ENCODE results near the gene ANKMY1.
A peak's percentile ranks its signal among the peaks of the same experiment; 100 is the strongest.

The ANKMY1 gene, protein sequence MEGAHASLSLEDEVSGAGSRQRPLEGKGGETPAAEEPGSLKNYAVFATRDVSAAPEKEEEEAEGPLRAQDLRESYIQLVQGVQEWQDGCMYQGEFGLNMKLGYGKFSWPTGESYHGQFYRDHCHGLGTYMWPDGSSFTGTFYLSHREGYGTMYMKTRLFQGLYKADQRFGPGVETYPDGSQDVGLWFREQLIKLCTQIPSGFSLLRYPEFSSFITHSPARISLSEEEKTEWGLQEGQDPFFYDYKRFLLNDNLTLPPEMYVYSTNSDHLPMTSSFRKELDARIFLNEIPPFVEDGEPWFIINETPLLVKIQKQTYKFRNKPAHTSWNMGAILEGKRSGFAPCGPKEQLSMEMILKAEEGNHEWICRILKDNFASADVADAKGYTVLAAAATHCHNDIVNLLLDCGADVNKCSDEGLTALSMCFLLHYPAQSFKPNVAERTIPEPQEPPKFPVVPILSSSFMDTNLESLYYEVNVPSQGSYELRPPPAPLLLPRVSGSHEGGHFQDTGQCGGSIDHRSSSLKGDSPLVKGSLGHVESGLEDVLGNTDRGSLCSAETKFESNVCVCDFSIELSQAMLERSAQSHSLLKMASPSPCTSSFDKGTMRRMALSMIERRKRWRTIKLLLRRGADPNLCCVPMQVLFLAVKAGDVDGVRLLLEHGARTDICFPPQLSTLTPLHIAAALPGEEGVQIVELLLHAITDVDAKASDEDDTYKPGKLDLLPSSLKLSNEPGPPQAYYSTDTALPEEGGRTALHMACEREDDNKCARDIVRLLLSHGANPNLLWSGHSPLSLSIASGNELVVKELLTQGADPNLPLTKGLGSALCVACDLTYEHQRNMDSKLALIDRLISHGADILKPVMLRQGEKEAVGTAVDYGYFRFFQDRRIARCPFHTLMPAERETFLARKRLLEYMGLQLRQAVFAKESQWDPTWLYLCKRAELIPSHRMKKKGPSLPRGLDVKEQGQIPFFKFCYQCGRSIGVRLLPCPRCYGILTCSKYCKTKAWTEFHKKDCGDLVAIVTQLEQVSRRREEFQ

GRCh38 chr2:240557808-240558207 is at the start of gene ANKMY1:
TSS of gene ANKMY1 (minus strand) at chr2:240557988. CDS start at chr2:240557335, 653 bp downstream.
- ATAC-seq, result peak in 1 of 2 donors; percentile 18

- no peak for ATAC-seq
These were observed 48.3 kb upstream of the ANKMY1 start for GRCh38 chr2:240605867-240606743.

GRCh38 chr2:240604939-240605716 is 47.3 kb upstream of the ANKMY1 start:
- no peak for ATAC-seq

- no peak for ATAC-seq
These were observed 46.6 kb upstream of the ANKMY1 start for GRCh38 chr2:240604291-240604938.

- no peak for ATAC-seq
These were observed 46.1 kb upstream of the ANKMY1 start for GRCh38 chr2:240603846-240604245.

- no peak for ATAC-seq
These were observed 45.5 kb upstream of the ANKMY1 start for GRCh38 chr2:240603081-240603835.

GRCh38 chr2:240602266-240603050 is 44.7 kb upstream of the ANKMY1 start:
- ATAC-seq, result no peak

- no peak for ATAC-seq
These were observed 44.0 kb upstream of the ANKMY1 start for GRCh38 chr2:240601831-240602160.

DNA sequence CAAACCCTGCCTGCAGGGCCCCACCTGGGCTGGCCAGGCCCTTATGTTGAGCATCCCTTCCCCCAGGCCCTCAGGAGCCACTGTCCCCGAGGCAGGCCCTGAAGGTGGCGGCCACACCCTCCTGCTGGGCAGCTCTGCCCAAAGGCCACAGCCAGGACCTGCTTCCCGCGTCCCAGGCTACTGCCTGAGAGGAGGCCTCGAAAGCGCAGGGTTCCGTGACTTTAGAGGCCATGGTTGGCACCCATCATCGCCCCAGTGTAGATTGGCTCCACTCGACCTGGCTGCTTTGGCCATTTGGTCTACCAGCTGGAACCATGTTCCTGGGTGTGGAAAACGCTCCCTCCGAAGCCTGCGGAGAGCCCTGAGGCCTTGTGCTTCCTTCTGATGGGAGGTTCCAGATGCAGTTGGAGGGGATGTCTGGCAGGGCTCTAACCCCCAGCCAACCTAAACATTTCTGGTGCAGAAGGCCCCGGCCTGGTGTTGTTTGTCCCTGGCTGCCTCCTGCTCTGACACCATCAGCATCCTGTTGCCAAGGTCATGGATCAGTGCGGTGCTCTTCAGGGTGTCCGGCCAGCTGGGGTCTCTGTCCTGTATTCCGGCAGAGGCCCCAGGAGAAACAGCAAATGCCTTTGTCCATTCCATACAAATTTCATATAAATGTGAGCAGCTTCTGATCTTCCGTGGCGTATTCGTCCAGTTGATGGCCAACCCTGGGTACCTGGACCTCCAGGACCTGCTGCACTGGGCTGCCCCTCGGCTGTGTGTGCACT is 43.5 kb upstream of the ANKMY1 start:
- ATAC-seq, result no peak

DNA sequence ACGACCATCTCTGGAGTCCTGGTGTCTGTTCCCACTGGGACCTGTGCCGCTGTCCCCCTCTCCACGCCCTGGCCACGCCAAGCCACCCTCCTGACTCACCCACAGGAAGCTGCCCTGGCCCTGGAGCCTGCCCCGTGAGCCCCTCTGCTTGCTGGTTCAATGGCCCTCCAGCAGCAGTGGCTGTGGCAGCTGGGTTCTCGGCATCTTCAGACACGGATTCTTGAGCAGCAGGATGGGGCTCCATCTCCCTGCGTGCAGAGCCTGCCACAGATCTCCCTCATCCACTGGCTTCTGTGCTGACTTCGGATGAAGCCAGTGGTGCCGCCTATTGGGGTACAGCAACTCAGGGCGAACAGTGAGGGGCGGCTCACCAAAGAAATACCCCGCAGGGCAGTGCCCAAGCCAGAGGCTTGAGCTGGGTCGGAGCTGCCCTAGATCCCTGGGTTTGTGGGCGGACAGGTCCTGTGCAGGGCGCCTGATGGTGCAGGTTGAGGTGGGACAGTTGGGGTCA is 42.7 kb upstream of the ANKMY1 start:
- ATAC-seq, result no peak

DNA sequence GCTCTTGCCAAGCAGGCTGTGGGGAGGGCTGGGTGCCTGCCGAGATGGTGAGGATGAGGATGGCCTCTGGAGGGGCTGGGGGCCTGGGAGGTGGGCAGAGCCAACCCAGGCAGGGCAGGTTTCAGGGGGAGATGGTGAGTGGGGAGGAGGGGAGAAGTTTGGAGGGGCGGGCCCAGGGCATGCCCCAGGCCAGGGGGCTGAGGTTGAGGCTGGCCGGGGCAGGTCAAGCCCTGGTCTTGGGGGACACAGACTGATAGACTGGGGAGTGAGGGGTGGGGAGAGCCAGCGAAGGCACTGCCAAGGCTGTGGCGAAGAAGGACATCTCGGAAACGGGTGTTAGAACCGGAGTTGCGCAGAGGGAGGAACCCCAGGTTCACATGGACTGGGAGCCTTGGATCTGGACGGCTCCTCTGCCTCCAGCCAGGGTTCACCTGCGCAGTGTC is 41.4 kb upstream of the ANKMY1 start:
- no peak for ATAC-seq

GRCh38 chr2:240598311-240598911 is 40.6 kb upstream of the ANKMY1 start:
- no peak for ATAC-seq

DNA sequence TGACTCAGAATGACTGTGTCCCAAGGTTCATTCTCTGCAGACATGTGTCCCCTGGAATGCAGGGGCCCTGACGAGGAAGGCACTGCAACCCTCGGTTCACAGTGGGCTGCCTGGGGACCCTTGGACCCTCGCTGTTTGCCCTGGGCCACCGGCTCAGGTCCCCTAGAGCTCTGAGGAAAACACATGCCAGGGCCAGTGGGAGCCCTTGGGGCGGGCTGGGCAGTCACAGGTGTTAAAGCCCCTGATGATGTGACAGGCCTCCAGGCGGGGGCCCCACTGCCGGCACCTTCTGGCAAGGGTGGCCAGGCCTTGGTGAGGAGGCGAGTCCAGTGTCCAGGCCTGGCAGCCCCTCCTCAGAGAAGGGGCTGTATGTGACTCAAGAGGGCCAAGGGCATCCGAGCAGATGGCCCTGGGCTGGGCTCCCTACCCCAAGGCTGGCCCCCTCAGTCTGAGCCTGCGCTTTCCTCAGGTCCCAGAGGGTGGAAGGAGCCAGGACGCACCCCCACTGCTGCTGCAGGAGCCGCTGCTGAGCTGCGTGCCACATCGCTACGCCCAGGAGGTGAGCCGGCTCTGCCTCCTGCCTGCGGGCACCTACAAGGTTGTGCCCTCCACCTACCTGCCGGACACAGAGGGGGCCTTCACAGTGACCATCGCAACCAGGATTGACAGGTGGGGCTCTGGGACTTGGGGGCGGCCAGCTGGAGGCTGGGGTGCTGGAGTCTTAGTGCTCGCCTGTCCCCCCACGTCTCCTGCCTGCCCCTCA is 39.8 kb upstream of the ANKMY1 start:
- no peak for ATAC-seq

DNA sequence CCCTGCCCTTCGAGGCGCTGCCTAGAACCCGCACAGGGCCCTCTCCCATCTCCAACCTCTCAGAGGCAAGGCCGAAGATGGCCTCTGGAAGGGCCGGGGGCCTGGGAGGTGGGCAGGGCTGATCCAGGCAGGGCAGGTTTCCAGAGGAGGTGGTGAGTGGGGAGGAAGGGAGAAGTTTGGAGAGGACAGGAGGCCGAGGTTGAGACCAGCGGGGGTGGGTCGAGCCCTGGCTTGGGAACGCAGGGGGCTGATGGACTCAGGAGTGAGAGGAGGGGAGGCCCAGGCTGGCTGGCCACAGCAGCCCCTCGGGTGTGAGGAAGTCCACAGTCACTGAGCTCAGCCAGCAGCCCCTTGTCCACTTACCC is 39.2 kb upstream of the ANKMY1 start:
- no peak for ATAC-seq

DNA sequence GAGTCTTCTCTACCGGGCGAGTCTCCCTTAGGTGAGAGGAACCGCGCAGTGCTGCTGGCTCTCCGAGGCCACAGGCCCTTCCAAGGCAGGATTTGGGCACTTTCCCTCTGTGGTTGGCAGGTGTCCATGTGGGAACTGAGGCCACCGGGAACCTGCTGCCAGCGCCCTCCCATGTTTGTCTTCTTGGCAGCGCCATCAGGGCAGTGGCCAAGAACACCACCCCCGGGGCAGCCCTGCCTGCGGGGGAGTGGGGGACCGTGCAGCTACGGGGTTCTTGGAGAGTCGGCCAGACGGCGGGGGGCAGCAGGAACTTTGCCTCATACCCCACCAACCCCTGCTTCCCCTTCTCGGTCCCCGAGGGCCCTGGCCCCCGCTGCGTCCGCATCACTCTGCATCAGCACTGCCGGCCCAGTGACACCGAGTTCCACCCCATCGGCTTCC is 38.7 kb upstream of the ANKMY1 start:
- no peak for ATAC-seq

- no peak for ATAC-seq
These were observed 38.3 kb upstream of the ANKMY1 start for GRCh38 chr2:240596080-240596460.

DNA sequence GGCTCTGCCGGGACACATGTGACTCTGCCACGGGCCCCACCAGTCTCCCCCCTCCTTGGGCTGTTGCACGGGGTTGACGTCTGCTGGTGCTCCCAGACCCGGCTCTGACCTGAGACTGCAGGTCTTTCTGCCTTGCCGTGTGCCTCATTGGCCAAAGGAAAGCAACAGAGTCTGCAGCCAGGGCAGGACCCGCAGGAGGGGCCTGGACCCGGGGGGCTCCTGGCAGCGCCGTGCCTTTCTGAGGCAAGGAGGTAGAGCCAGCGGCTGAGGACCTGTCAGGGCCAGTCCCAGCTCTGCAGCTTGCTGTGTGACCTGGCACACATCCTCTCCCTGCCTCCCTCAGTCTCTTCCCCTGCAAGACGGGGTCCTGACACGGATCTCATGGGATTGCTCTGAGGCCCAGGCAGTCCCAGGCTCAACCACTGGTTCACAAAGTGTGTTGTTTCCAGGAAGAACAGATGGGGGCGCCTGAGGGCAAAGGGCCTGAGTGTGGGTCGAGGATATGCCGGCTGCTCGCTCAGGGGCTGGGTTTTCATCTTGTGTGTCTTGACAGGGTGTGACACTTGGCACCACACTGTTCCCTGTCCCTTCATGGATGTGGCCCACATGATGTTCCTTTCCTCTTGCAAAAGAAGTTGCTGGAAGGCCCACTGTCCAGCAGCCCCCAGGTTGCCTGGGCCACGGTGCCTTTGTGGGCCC is 37.7 kb upstream of the ANKMY1 start:
- ATAC-seq, result no peak
